OCI-LY1 (cell line): ENCODE data around the gene POU2F1.

Experiments used
- EZH2 ChIP-seq: fragments of 200-600 bp; sonication (generic), shearing (Covaris generic); IDR thresholded peaks from 2 replicates; pipeline ENCODE4 v1.8.0; 2017; ENCODE audit warnings: borderline replicate concordance, mixed run types, mild to moderate bottlenecking, antibody characterized with exemption, low read length, moderate library complexity, mixed read lengths
- TF ChIP-seq, protein P1 (sequence below): fragments of 200-600 bp; sonication (generic), shearing (Covaris generic); IDR thresholded peaks from 2 replicates; pipeline ENCODE4 v1.5.1; 2017; ENCODE audit warnings: mild to moderate bottlenecking, antibody characterized with exemption, low read length, moderate library complexity, mixed read lengths

DNA sequence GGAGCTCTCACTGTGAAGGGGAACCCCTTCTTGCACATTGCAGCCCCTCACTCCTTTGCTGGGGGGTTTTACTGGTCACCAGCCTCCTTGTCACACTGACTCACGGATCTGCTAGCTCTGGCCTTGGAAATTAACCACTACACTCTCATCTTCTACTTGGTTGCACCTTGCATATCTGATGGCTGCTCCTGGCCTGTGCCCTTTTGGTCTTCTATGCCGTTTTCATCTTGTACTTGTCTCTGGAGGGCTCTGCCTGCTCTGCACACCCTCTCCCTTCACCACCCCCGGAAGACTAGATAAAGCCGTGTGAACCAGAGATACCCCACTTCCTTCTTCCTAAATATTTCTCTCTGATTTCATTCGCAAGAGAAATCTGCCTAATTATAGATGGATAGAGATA lies 253.1 kb downstream of the POU2F1 start:
- TF ChIP-seq, protein P1, sequence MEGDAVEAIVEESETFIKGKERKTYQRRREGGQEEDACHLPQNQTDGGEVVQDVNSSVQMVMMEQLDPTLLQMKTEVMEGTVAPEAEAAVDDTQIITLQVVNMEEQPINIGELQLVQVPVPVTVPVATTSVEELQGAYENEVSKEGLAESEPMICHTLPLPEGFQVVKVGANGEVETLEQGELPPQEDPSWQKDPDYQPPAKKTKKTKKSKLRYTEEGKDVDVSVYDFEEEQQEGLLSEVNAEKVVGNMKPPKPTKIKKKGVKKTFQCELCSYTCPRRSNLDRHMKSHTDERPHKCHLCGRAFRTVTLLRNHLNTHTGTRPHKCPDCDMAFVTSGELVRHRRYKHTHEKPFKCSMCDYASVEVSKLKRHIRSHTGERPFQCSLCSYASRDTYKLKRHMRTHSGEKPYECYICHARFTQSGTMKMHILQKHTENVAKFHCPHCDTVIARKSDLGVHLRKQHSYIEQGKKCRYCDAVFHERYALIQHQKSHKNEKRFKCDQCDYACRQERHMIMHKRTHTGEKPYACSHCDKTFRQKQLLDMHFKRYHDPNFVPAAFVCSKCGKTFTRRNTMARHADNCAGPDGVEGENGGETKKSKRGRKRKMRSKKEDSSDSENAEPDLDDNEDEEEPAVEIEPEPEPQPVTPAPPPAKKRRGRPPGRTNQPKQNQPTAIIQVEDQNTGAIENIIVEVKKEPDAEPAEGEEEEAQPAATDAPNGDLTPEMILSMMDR, result no peak
- TF ChIP-seq EZH2, result no peak
